NOMO-1 (cell line): ENCODE results near the gene MED22.
A peak's percentile ranks its signal among the peaks of the same experiment; 100 is the strongest.
"Not testable (repeated sequence)": the region's sequence is repeated elsewhere in the genome, so short reads cannot be mapped to it uniquely, and the experiment has no call there.

Experiments used
- DNase-seq, 2 experiments: peaks; one replicate each; lab custom pipeline; 2025; ENCODE audit not compliant: unreplicated experiment in 2 of 2; lab: John Stamatoyannopoulos, UW

MED22 gene

DNA sequence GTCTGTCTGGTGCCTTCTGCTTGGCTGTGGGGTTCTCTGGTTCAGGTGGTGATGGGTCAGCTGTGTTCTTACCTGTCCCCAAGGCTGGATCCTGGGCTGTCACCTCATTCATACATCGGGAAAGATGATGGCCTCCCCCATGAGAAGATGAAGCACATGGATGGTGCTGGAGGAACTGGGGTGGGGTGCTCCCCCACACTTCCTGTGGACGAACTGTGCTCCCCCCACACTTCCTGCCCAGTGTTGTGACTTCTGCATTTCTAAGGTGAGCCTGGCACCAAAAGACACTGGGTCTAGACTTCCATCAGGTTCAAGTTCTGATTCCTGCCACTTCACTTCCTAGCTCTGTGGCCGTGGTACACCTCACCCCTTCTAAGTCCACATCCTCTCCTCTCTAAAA lies 7.7 kb downstream of the MED22 start:
- peak; percentile 23 to 41 for DNase-seq

DNA sequence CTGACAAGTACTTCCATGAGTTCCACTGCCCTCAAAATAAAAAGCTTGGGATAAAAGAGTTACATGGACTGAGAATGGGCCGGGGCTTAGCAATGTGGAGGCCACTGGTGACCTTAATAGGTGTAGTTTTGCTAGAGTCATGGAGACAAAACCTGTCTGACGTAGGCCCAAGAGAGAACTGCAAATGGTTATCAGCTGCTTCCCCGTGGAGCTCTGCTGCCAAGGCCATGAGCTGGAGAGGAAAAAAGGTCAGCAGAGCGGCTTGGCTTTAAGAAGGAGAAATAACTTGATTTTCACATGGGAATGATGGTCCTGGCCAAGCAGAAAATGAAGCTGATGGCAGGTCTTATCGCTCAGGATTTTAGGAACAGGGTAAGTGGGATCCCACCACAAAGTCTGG lies 8.3 kb downstream of the MED22 start:
- DNase-seq: no peak

DNA sequence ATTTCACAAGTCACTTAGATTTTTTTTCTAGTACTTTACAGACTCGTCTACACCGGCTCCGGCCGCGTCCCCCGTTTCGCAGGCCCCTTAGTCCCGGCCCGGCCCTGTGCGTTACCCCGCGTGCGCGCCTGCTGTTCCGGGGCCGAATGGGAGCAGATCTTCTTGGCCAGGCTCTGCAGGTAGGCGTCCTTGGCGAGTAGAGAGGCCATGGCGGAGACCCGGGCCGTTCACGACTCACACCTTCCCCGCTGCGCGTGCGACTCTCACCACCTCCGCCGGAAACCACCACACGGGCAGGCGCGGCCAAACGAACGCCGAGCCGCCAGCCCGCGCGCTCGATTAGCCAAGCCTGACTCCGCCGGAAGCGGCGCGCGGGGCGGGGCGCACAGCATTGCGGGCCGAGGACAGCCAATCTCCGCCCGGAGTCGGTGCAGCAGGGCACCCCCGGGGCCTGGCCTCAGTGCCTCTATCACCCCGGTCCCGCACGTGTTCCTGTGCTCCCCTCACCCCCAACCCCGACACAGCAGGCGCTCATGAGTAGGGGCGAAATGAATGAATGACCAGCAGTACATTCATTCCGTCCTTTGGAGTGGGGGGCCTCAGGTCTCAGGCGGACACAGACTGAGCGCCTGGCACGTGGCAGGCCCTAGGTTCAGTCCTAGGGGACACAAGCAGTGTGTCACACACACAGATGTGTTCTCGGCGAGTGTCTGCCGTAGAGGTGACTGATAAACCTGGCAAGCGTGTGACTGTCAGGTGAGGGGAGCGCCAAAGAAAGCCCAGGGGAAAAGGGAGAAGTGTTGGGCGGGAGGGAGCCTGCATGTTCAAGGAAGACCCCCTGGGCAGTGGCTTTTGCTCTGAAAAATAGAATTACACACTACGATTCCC lies 11.8 kb downstream of the MED22 start, which contains the start of gene SURF6:
Gene SURF6, minus strand, starts transcription at position 265 of the 888 bp plus-strand sequence. Its CDS starts 56 bp downstream, at position 209.
- peak; percentile 90 to 96 for DNase-seq

GRCh38 chr9:133334888-133335287 lies 13.0 kb downstream of the MED22 start:
- DNase-seq: not testable (repeated sequence)

- no peak for DNase-seq
Observed at GRCh38 chr9:133334161-133334560, 13.8 kb downstream of the MED22 start.

- no peak for DNase-seq
Observed at GRCh38 chr9:133333566-133333965, 14.4 kb downstream of the MED22 start.

GRCh38 chr9:133333011-133333410 lies 14.9 kb downstream of the MED22 start:
- DNase-seq: no peak

- no peak for DNase-seq
Observed at GRCh38 chr9:133332381-133332730, 15.6 kb downstream of the MED22 start.

DNA sequence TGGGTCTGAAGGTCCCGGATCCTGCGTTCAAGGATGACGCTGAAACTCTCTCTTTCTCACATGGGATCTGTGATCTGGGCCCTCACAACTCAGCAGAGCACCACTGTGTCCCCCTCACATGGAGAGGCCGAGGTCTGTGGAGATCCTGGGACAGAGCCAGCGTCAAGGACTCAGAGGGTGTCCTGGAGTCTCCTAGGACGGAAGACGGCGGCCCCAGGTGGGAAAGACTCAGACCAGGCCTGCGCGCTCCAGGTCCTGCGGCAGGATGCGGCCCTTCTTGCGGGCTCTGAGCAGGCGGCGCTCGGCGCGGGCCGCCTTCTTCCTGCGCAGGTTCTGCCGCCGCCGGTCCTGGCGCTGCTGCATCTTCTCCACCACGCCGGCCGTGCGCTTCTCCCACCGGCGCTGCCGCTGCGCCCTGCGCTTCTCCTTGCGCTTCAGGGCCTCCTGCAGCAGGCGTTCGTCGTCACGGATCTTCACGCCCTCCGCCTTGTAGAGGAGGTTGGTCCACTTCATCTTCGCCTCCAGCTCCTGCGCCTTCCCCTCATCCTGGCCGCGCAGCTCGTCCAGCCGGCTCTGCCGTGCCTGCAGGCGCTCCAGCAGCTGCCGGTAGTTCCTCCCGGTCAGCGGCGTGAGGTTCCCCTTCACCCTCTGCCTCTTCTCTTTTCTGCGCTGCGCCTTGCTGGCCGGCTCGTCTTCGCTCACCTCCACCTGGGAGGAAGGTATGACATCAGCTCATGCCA lies 16.1 kb downstream of the MED22 start:
- no peak for DNase-seq

- no peak for DNase-seq
Observed at GRCh38 chr9:133331221-133331620, 16.7 kb downstream of the MED22 start.

GRCh38 chr9:133329306-133330156 lies 18.4 kb downstream of the MED22 start:
- DNase-seq: not testable (repeated sequence)

- DNase-seq: no peak
Observed at GRCh38 chr9:133327834-133328484, 20.0 kb downstream of the MED22 start.

DNA sequence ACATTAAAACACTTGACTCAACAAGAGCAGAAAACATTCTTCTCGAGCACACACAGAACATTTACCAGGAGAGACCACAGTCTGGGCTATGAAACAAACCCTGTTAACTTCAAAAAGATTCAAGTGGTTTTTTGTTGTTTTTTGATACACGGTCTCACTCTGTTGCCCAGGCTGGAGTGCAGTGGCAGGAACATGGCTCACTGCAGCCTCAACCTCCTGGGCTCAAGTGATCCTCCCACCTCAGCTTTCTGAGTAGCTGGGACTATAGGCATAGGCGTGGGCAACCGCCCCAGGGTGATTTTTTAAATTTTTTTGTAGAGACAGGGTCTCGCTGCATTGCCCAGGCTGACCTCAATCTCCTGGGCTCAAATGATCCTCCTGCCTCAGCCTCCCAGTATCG lies 20.9 kb downstream of the MED22 start:
- DNase-seq: not testable (repeated sequence)

DNA sequence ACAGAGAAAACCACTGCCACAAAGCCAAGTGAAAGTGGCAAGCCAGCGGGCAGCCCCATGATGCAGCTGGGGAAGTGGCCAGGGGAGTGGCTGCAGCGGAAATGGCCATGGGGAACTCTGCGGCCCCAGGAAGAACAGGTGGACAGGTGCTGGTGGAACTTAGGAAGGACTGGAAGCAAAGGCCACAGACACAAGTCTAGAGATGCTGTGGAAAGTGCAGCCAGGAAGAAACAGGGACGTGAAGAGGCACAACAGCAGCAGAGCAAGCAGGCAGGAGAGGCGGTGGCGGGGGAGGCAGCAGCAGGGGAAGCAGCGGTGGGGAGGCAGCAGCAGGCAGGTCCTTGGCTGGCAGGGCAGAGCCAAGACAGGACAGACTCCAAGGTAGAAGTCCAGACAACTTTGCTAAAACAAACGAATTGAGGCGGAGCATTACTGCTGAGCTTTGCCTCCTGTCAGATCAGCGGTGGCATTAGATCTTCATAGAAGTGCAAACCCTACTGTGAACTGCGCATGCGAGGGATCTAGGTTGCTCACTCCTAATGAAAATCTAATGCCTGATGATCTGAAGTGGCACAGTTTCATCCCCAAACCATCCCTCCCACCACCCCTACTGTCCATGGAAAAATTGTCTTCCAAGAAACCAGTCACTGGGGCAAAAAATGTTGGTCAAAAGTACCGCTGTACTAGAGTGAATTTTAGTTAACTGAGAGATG lies 23.8 kb downstream of the MED22 start:
- DNase-seq: no peak

DNA sequence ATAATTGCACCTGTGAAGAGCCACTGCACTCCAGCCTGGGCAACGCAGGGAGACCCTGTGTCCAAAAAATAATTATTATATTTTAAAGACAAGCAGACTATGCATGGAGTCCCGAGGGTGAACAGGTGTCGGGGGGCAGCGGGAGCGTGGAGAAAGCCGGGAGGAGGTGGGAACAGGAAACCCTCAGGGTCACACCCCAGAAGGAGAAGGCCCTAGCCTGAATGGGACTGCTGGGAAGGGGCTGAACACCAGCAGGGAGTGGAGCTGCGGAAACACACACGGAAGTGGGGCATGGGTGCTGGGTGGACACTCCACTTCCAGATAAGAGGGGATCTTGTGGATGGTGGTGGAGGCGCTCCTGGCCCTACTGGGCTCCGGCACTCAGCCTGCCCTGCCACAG lies 24.7 kb downstream of the MED22 start:
- no peak for DNase-seq

DNA sequence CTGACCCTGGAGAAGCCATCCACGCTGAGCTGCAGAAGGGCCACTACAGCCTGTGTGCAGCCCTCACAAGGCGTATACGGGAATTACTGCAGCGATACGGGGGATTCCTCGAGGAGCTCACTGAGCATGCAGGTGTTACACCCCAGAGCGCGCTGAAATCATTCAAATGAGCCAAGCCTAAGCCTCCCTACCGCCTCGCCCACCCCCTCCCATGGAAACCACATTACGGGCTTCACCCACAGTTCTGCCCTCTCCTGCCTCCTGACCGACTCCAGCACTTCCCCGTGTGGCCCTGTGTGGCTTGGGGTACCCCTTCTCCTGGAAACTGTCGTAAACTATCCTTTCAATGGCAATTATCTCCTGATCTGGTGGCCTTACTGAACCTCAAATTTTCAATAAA lies 25.2 kb downstream of the MED22 start:
- no peak for DNase-seq

- no peak for DNase-seq
Observed at GRCh38 chr9:133321411-133321935, 26.5 kb downstream of the MED22 start.

GRCh38 chr9:133320421-133320881 lies 27.5 kb downstream of the MED22 start:
- DNase-seq: no peak

- not testable (repeated sequence) for DNase-seq
Observed at GRCh38 chr9:133317551-133317950, 30.4 kb downstream of the MED22 start.
